NCI-H2196 treated with DMSO at 0.1 percent for 48 hours (cell line): Measurements from ENCODE around the gene RUSC2.
"Not testable (repeated sequence)": the region's sequence is repeated elsewhere in the genome, so short reads cannot be mapped to it uniquely, and the experiment has no call there.

Source experiments
- DNase-seq: peaks from one replicate; lab custom pipeline; 2025; ENCODE audit not compliant: unreplicated experiment; lab: John Stamatoyannopoulos, UW

RUSC2 gene

GRCh38 chr9:35519692-35520363, 29.9 kb downstream of the RUSC2 start:
- no peak for DNase-seq

- no peak for DNase-seq
Observed at GRCh38 chr9:35520364-35520710, 30.4 kb downstream of the RUSC2 start.

GRCh38 chr9:35521708-35522107, 31.8 kb downstream of the RUSC2 start:
- no peak for DNase-seq

GRCh38 chr9:35522187-35522586, 32.3 kb downstream of the RUSC2 start:
- DNase-seq: no peak

GRCh38 chr9:35522700-35523099, 32.8 kb downstream of the RUSC2 start:
- DNase-seq: no peak

- not testable (repeated sequence) for DNase-seq
Observed at GRCh38 chr9:35523556-35523955, 33.6 kb downstream of the RUSC2 start.

- DNase-seq: no peak
Observed at GRCh38 chr9:35526087-35526801, 36.3 kb downstream of the RUSC2 start.

- no peak for DNase-seq
Observed at GRCh38 chr9:35529161-35529823, 39.4 kb downstream of the RUSC2 start.

- no peak for DNase-seq
Observed at GRCh38 chr9:35533398-35533797, 43.5 kb downstream of the RUSC2 start.

- DNase-seq: not testable (repeated sequence)
Observed at GRCh38 chr9:35534921-35535320, 45.0 kb downstream of the RUSC2 start.

- DNase-seq: no peak
Observed at GRCh38 chr9:35537913-35538312, 48.0 kb downstream of the RUSC2 start.

GRCh38 chr9:35538361-35539234, 48.7 kb downstream of the RUSC2 start:
- DNase-seq: no peak
